Ascending aorta (tissue), 2 donors: Measurements from ENCODE around the gene B3GALNT1. TPM values are rescaled to one million over a fixed set of nuclear protein-coding genes. Genes with fewer than 3 reads are reported as not detected.

ENCODE experiments used
- DNase-seq, 2 donors: peaks; one replicate each; pipeline ENCODE4 v3.0.0-alpha.2; 2019; ENCODE audit warnings: low spot score in 2 of 2
- H3K27ac ChIP-seq, 2 donors: fragments of 200-600 bp; sonication (generic); one replicate each; pipeline ENCODE4 v1.5.1; 2016 to 2017; ENCODE audit warnings: mild to moderate bottlenecking in 1 of 2
- H3K27me3 ChIP-seq: fragments of 200-600 bp; sonication (generic); one replicate; pipeline ENCODE4 v1.5.1; 2017
- H3K36me3 ChIP-seq, 2 donors: fragments of 200-600 bp; sonication (generic); one replicate each; pipeline ENCODE4 v1.5.1; 2016
- H3K4me1 ChIP-seq, 2 donors: fragments of 200-600 bp; sonication (generic); one replicate each; pipeline ENCODE4 v1.5.1; 2016 to 2017; ENCODE audit warnings: mild to moderate bottlenecking in 1 of 2
- H3K4me3 ChIP-seq, 2 donors: fragments of 200-600 bp; sonication (generic); one replicate each; pipeline ENCODE4 v1.5.1; 2016 to 2017; ENCODE audit warnings: mild to moderate bottlenecking in 1 of 2
- H3K9me3 ChIP-seq, 2 donors: fragments of 200-600 bp; sonication (generic); one replicate each; pipeline ENCODE4 v1.5.1; 2016
- intact Hi-C: fragments of 100-400 bp; cut with DNase I; formaldehyde crosslinking; loops from one replicate; pipeline ENCODE4 v1.15.1; 2023
- total RNA-seq: library from RNA; depleted of rRNA; stranded (reverse); fragments of >200 nt; gene quantifications from one replicate; pipeline ENCODE4 v1.1.0, GENCODE V29; 2016
- TF ChIP-seq, protein P1 (sequence below), 3 experiments: fragments of 200-600 bp in 2 of 3; fragments of 450-650 bp in 1 of 3; sonication (generic) in 2 of 3; IDR thresholded peaks; one replicate each; pipeline ENCODE4 v1.5.1; 2016 to 2019; ENCODE audit warnings: antibody characterized with exemption in 3 of 3, mild to moderate bottlenecking in 1 of 3, moderate library complexity in 1 of 3

Gene B3GALNT1
- total RNA-seq, 1 donor from 2014 or later, result 55.6 TPM

DNA sequence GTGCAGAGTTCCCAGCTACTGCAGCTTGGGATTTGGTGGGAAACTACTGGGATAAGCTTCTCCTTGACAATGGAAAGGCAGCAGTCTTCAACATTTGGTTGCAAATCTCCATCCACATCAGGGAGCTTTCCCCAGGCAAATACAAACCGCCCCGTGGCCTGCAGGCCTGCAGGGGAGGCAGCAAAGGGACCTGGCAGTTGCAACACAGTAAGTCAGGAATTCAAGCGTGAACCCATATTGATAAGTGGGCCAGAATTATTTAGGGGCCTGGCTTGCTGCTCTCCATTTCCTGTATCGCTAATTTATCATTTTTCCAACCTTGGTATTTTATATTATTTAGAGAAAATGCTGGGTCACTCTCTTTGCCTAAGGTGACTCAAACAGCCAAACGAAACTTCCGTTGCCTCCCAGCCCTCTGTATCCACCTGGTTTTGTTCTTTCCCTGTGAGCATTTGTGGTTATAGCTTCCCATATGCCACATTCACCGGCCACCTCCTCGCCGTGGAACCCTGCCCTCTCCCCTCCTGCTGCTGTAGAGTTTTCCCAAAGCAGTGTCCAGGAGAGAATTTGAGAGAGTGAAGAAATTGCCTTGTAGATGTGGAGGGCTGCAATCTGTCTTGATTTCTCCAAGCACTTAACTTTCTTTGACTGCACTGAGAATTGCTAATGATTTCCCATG, 34.8 kb downstream of the B3GALNT1 start:
- Histone ChIP-seq H3K4me1 (peaks cover 6 to 16% of the 10 kb centered on the region in 2 donors), H3K4me3 (no peak overlapping the region), H3K36me3 (no peaks in the 10 kb centered on the region), H3K9me3 (no peaks in the 10 kb centered on the region), H3K27me3 (no peaks in the 10 kb centered on the region), H3K27ac (peak overlapping the region; percentile 61 to 76)
- TF ChIP-seq, protein P1, sequence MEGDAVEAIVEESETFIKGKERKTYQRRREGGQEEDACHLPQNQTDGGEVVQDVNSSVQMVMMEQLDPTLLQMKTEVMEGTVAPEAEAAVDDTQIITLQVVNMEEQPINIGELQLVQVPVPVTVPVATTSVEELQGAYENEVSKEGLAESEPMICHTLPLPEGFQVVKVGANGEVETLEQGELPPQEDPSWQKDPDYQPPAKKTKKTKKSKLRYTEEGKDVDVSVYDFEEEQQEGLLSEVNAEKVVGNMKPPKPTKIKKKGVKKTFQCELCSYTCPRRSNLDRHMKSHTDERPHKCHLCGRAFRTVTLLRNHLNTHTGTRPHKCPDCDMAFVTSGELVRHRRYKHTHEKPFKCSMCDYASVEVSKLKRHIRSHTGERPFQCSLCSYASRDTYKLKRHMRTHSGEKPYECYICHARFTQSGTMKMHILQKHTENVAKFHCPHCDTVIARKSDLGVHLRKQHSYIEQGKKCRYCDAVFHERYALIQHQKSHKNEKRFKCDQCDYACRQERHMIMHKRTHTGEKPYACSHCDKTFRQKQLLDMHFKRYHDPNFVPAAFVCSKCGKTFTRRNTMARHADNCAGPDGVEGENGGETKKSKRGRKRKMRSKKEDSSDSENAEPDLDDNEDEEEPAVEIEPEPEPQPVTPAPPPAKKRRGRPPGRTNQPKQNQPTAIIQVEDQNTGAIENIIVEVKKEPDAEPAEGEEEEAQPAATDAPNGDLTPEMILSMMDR (IDR thresholded peaks at IDR 0.05), result no peak
- DNase-seq, result no peak
- intact Hi-C loops, result loop anchor here (2.0 kb wide), 1 partner anchor 34 kb away; the partner anchor contains the start of gene B3GALNT1

- Histone ChIP-seq H3K27me3 (no peaks in the 10 kb centered on the region), H3K27ac (peak overlapping the region; percentile 61 to 76), H3K36me3 (no peaks in the 10 kb centered on the region), H3K4me1 (peaks cover 6 to 16% of the 10 kb centered on the region in 2 donors), H3K9me3 (no peaks in the 10 kb centered on the region), H3K4me3 (no peak overlapping the region)
- intact Hi-C loops, result loop anchor here (2.0 kb wide), 1 partner anchor 35 kb away; the partner anchor contains the start of gene B3GALNT1
- DNase-seq, result peak; percentile 11 to 68
- TF ChIP-seq, protein P1 (IDR thresholded peaks at IDR 0.05), result no peak
Measured at GRCh38 chr3:161069511-161070251, 35.5 kb downstream of the B3GALNT1 start.

DNA sequence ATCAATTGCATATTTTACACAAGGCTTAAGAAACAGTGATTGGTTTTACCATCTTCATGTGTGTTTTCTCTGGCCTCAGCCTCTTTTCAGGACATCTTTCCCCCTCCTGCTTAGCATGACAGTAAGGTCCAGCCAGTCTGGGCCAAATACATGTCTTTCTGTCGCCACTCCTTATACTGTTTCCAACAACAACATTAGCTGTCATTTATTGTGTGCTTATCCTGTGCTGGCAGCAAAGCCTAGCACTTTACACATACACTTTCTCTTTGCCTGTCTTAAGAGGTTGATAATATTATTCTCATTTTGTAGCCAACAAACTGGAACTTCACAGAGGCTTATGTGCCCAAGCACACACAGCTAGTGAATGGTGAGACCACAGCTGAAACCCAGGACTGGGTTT, 37.8 kb downstream of the B3GALNT1 start:
- intact Hi-C loops, result no loop called here
- no peak overlapping the region for H3K4me3 ChIP-seq
- no peaks in the 10 kb centered on the region for H3K27me3 ChIP-seq
- H3K4me1 ChIP-seq, result peaks cover 6 to 16% of the 10 kb centered on the region in 2 donors
- H3K36me3 ChIP-seq, result no peaks in the 10 kb centered on the region
- TF ChIP-seq, protein P1 (IDR thresholded peaks at IDR 0.05), result no peak
- no peak for DNase-seq
- H3K27ac ChIP-seq, result no peak overlapping the region
- no peaks in the 10 kb centered on the region for H3K9me3 ChIP-seq

- TF ChIP-seq, protein P1 (IDR thresholded peaks at IDR 0.05), result no peak
- intact Hi-C loops, result no loop called here
- Histone ChIP-seq H3K27me3 (no peaks in the 10 kb centered on the region), H3K4me1 (peaks cover 6 to 16% of the 10 kb centered on the region in 2 donors), H3K27ac (no peak overlapping the region), H3K4me3 (no peak overlapping the region), H3K36me3 (no peaks in the 10 kb centered on the region), H3K9me3 (no peaks in the 10 kb centered on the region)
- DNase-seq, result no peak
Measured at GRCh38 chr3:161066930-161067329, 38.2 kb downstream of the B3GALNT1 start.

GRCh38 chr3:161064413-161064812, 40.7 kb downstream of the B3GALNT1 start:
- TF ChIP-seq, protein P1 (IDR thresholded peaks at IDR 0.05), result no peak
- H3K9me3 ChIP-seq, result no peaks in the 10 kb centered on the region
- intact Hi-C loops, result no loop called here
- no peak overlapping the region for H3K4me3 ChIP-seq
- no peak overlapping the region for H3K27ac ChIP-seq
- DNase-seq, result no peak
- H3K27me3 ChIP-seq, result no peaks in the 10 kb centered on the region
- H3K4me1 ChIP-seq, result peaks cover 2 to 3% of the 10 kb centered on the region in 2 donors
- H3K36me3 ChIP-seq, result no peaks in the 10 kb centered on the region
